Ovary (tissue), 9 donors: ENCODE results near the gene CREB3L1. TPM values are rescaled to one million over a fixed set of nuclear protein-coding genes. Genes with fewer than 3 reads are reported as not detected.

Source experiments
- DNase-seq, 5 donors: peaks; one replicate each; pipeline ENCODE4 v3.0.0-alpha.2; 2019 to 2020
- H3K27ac ChIP-seq, 2 donors: fragments of 200-600 bp; one replicate each; pipeline versions ENCODE4 v1.5.1 to v1.8.0; 2019 to 2022
- H3K27me3 ChIP-seq: fragments of 200-600 bp; one replicate; pipeline ENCODE4 v1.8.0; 2022
- H3K36me3 ChIP-seq: fragments of 200-600 bp; sonication (generic); one replicate; pipeline ENCODE4 v1.5.1; 2019
- H3K4me1 ChIP-seq: one replicate; pipeline ENCODE4 v1.8.1; 2013; ENCODE audit warnings: mild to moderate bottlenecking, moderate library complexity; ENCODE audit not compliant: insufficient read depth
- H3K4me3 ChIP-seq: fragments of 200-600 bp; sonication (generic); one replicate; pipeline ENCODE4 v1.5.1; 2017
- H3K9me3 ChIP-seq, 2 donors: fragments of 200-600 bp in 1 of 2; sonication (generic) in 1 of 2; one replicate each; pipeline versions ENCODE4 v1.5.1 to v1.8.1; 2013 to 2019; ENCODE audit warnings: mild to moderate bottlenecking in 1 of 2, moderate library complexity in 1 of 2
- CTCF ChIP-seq, 3 donors: fragments of 450-650 bp in 2 of 3; fragments of 200-600 bp in 1 of 3; IDR thresholded peaks; one replicate each; pipeline versions ENCODE4 v1.5.1 to v1.8.0; 2016 to 2022; ENCODE audit warnings: antibody characterized with exemption in 3 of 3, mild to moderate bottlenecking in 1 of 3
- EP300 ChIP-seq: sonication (generic); formaldehyde crosslinking; IDR thresholded peaks from one replicate; pipeline ENCODE4 v1.6.1; 2017; ENCODE audit warnings: antibody characterized with exemption
- POLR2A ChIP-seq: fragments of 450-650 bp; IDR thresholded peaks from one replicate; pipeline ENCODE4 v1.6.1; 2017; ENCODE audit warnings: antibody characterized with exemption, mild to moderate bottlenecking, moderate library complexity
- WGBS, 3 donors: extraction: QIAGEN DNeasy Blood & Tissue Kit in 1 of 3; methylation state at CpG; one replicate each; pipeline versions ENCODE4 v1.1.5 to v1.1.7; 2013 to 2017; 5-methylcytosine and 5-hydroxymethylcytosine counted together
- intact Hi-C, 4 donors: fragments of 100-400 bp; cut with DNase I; formaldehyde crosslinking; loops; one replicate each; pipeline versions ENCODE4 v1.11.0 to v1.15.1; 2022 to 2023
- polyA plus RNA-seq, 2 donors: library from polyadenylated mRNA; stranded (reverse); fragments of 200-250 nt in 1 of 2; fragments of 350-450 nt in 1 of 2; fragmentation: Illumina TruSeq in 1 of 2; extraction: RNeasy Lipid Tissue Mini Kit (QIAGEN cat#74804) in 1 of 2; gene quantifications; one replicate each; pipeline ENCODE4 v1.2.3, GENCODE V29; 2013 to 2014
- total RNA-seq, 7 donors: library from RNA; depleted of rRNA in 2 of 7; stranded (reverse); fragments of >200 nt in 2 of 7; fragmentation: NEBNext Ultra II Directional in 3 of 7; extraction: Animal tissue kit (Norgen Biotek cat#: 25700) in 3 of 7; gene quantifications; one replicate each; pipeline versions ENCODE4 v1.1.0 to v1.2.4, GENCODE V29; 2016 to 2023
- donor health status: DM: no; HTN: no; CAD: no; lungs with moderate emphysema.
- donor health status: DM: no; HTN: no; CAD: no.
- donor health status: Bipolar disorder and iron deficiency.
- donor health status: DM: yes; HTN: yes; CAD: no.
- donor health status: DM: no; HTN: no; CAD: no.
- donor health status: DM: yes; HTN: yes; CAD: no.

The CREB3L1 gene
- total and polyA plus RNA-seq, 9 donors, result 1.7 to 63.0 (median 7.5) TPM

- H3K27ac ChIP-seq, result no peak overlapping the region
- intact Hi-C loops, result no loop called here
- H3K4me1 ChIP-seq, result peaks cover 17% of the 10 kb centered on the region
- H3K9me3 ChIP-seq, result no peaks in the 10 kb centered on the region
- no peak overlapping the region for H3K4me3 ChIP-seq
- no peak for DNase-seq
- H3K36me3 ChIP-seq, result no peaks in the 10 kb centered on the region
- TF ChIP-seq POLR2A, result no peak
- no peak for TF ChIP-seq CTCF (IDR thresholded peaks at IDR 0.05)
- TF ChIP-seq EP300, result no peak
- 84 to 88% (median 84%) methylated on average over 5 of the region's 5 CpGs for WGBS, 3 donors
- no peaks in the 10 kb centered on the region for H3K27me3 ChIP-seq
Measured at GRCh38 chr11:46270684-46271083, 6.8 kb upstream of the CREB3L1 start.

- intact Hi-C loops, result no loop called here
- peak overlapping the region in 1 of 2 donors; percentile 79 for H3K27ac ChIP-seq
Measured at GRCh38 chr11:46271407-46271806, 6.1 kb upstream of the CREB3L1 start.

GRCh38 chr11:46271875-46272815 lies 5.3 kb upstream of the CREB3L1 start:
- peak in 1 of 5 donors; percentile 27 for DNase-seq
- Histone ChIP-seq H3K4me1 (peaks cover 23% of the 10 kb centered on the region), H3K9me3 (no peaks in the 10 kb centered on the region), H3K4me3 (no peak overlapping the region), H3K27me3 (no peaks in the 10 kb centered on the region), H3K27ac (peak overlapping the region; percentile 32 to 79), H3K36me3 (no peaks in the 10 kb centered on the region)
- no peak for TF ChIP-seq EP300
- TF ChIP-seq POLR2A, result no peak
- no peak for TF ChIP-seq CTCF (IDR thresholded peaks at IDR 0.05)
- intact Hi-C loops, result no loop called here
- 65 to 71% (median 67%) methylated on average over 16 of the region's 16 CpGs for WGBS, 3 donors

More at GRCh38 chr11:46271407-46271806, 6.1 kb upstream of the CREB3L1 start:
- Histone ChIP-seq H3K9me3 (no peaks in the 10 kb centered on the region), H3K36me3 (no peaks in the 10 kb centered on the region), H3K27me3 (no peaks in the 10 kb centered on the region), H3K4me1 (peaks cover 20% of the 10 kb centered on the region), H3K4me3 (no peak overlapping the region)
- TF ChIP-seq CTCF (IDR thresholded peaks at IDR 0.05) (no peak), EP300 (no peak), POLR2A (no peak)
- no peak for DNase-seq
- WGBS, 3 donors, result 91 to 100% (median 98%) methylated on average over 1 of the region's 1 CpG

- intact Hi-C loops, result no loop called here
- 12 to 16% (median 14%) methylated on average over 9 of the region's 9 CpGs for WGBS, 3 donors
- no peaks in the 10 kb centered on the region for H3K27me3 ChIP-seq
- H3K4me1 ChIP-seq, result peaks cover 23% of the 10 kb centered on the region
- no peaks in the 10 kb centered on the region for H3K36me3 ChIP-seq
- DNase-seq, result peak; percentile 70 to 79 (median 75)
- no peak for TF ChIP-seq CTCF (IDR thresholded peaks at IDR 0.05)
- no peak for TF ChIP-seq EP300
- no peak for TF ChIP-seq POLR2A
- no peak overlapping the region for H3K4me3 ChIP-seq
- H3K9me3 ChIP-seq, result no peaks in the 10 kb centered on the region
- peak overlapping the region; percentile 52 to 79 for H3K27ac ChIP-seq
Measured at GRCh38 chr11:46272816-46273427, 4.5 kb upstream of the CREB3L1 start.
